Aorta (tissue), 5 donors: ENCODE data around the gene TNRC6A. TPM values are rescaled to one million over a fixed set of nuclear protein-coding genes. Genes with fewer than 3 reads are reported as not detected.

Experiments
- ATAC-seq: fragments of 200-7000 bp; cut with Tn5 transposase; one replicate; pipeline ENCODE4 v1.9.1; 2022; ENCODE audit warnings: moderate library complexity; ENCODE audit not compliant: low FRiP score
- DNase-seq, 2 donors: peaks; one replicate each; pipeline ENCODE4 v3.0.0-alpha.2; 2020
- H3K27ac ChIP-seq, 2 donors: one replicate each; pipeline ENCODE4 v1.5.1; 2013; ENCODE audit warnings: low read length in 2 of 2, mild to moderate bottlenecking in 2 of 2, moderate library complexity in 2 of 2, control low read depth in 1 of 2, inconsistent platforms in 1 of 2, low read depth in 1 of 2
- H3K27me3 ChIP-seq, 2 donors: one replicate each; pipeline ENCODE4 v1.6.1; 2013; ENCODE audit warnings: control low read depth in 1 of 2, low read length in 1 of 2, mild to moderate bottlenecking in 1 of 2, moderate library complexity in 1 of 2; ENCODE audit not compliant: insufficient read depth in 2 of 2, control insufficient read depth in 1 of 2
- H3K36me3 ChIP-seq, 2 donors: one replicate each; pipeline ENCODE4 v1.6.1; 2013; ENCODE audit warnings: control low read depth in 1 of 2, low read length in 1 of 2, mild to moderate bottlenecking in 1 of 2; ENCODE audit not compliant: insufficient read depth in 2 of 2, control insufficient read depth in 1 of 2
- H3K4me1 ChIP-seq, 2 donors: one replicate each; pipeline ENCODE4 v1.6.1; 2013; ENCODE audit warnings: low read length in 2 of 2, control low read depth in 1 of 2, mild to moderate bottlenecking in 1 of 2, moderate library complexity in 1 of 2; ENCODE audit not compliant: insufficient read depth in 2 of 2, control insufficient read depth in 1 of 2
- H3K4me3 ChIP-seq, 2 donors: one replicate each; pipeline ENCODE4 v1.5.1; 2013; ENCODE audit warnings: low read length in 2 of 2, control low read depth in 1 of 2, mild to moderate bottlenecking in 1 of 2
- H3K9me3 ChIP-seq: one replicate; pipeline ENCODE4 v1.6.1; 2013; ENCODE audit warnings: mild to moderate bottlenecking, low read length; ENCODE audit not compliant: control insufficient read depth
- WGBS, 2 donors: extraction: QIAGEN DNeasy Blood & Tissue Kit; methylation state at CpG; one replicate each; pipeline ENCODE4 v1.1.7; 2013; 5-methylcytosine and 5-hydroxymethylcytosine counted together
- intact Hi-C, 2 donors: fragments of 100-400 bp; cut with DNase I; formaldehyde crosslinking; loops; one replicate each; pipeline versions ENCODE4 v1.14.2 to v1.15.0; 2022
- polyA plus RNA-seq, 2 donors: library from polyadenylated mRNA; stranded (reverse); fragments of 200-250 nt; gene quantifications; one replicate each; pipeline ENCODE4 v1.2.3, GENCODE V29; 2013
- total RNA-seq, 2 donors: library from RNA; stranded (reverse); fragmentation: NEBNext Ultra II Directional; extraction: Animal tissue kit (Norgen Biotek cat#: 25700); gene quantifications; one replicate each; pipeline ENCODE4 v1.2.1, GENCODE V29; 2021
- donor health status: healthy with polysubstance abuse.
- donor health status: Bipolar disorder and iron deficiency.
- donor health status: DM: no; HTN: no; CAD: no.
- donor health status: DM: no; HTN: no; CAD: no.
- donor health status: DM: yes; HTN: yes; CAD: no.

TNRC6A gene
- total and polyA plus RNA-seq, 4 donors: 8.8 to 98.3 (median 52.3) TPM

DNA sequence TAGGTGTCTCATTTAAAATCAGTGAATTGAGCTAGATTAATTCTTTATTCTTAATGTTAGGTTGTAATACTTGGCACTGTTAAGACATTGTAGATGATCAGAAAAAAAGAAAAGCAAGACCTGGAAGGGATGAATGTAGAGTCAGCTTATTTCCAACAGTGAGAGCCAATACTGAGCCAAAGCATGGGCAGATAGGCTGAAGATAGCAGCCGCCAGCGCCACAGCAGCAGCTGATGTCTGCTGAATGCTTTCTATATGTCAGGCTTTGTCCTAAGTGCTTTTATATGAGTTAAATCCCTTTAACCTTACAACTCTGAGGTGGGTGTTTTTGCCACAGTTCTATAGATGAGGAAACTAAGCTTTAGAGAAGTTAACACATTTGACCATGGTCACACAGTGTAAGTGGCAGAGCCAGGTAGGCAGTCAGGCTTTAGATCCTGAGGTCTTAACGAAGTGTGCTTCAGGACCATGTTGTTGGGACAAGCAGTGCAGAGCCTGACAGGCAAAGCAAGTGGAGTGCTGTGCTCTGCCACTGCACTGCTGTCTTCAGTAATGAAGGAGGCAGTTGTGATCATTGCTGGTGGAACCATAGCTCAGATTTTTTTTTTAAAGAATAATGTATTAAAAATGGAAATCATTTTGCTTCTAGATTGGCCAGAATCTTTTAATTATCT lies 25.9 kb downstream of the TNRC6A start:
- Histone ChIP-seq H3K27ac (no peak overlapping the region), H3K9me3 (no peaks in the 10 kb centered on the region), H3K27me3 (no peaks in the 10 kb centered on the region), H3K4me3 (no peak overlapping the region), H3K4me1 (peaks cover 7 to 9% of the 10 kb centered on the region in 2 donors), H3K36me3 (no peaks in the 10 kb centered on the region)
- intact Hi-C loops: no loop called here
- ATAC-seq (no peak), DNase-seq (no peak)
- 61 to 67% methylated on average over 3 of the region's 3 CpGs for WGBS, 2 donors

DNA sequence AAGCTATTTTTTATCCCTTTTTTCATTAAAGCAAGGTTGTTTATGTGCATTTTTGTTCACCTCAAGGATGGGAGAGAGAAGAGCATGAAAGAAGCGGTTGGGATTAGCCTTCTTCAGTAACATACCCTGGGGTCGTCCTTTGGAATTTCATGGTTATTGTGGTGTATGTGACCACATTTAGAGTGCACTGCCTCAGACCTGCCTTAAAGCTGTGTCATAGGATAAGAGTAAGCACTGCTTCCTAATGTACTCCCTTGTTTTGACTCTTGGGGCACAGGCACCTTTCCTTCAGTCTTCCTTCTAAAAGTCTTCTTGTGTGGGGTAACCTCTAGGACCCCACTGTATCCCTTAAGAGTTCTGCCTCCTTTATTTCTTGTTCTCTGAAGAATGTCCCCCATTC lies 28.9 kb downstream of the TNRC6A start:
- Histone ChIP-seq H3K27ac (no peak overlapping the region), H3K36me3 (peaks cover 0 to 3% of the 10 kb centered on the region in 2 donors), H3K27me3 (no peaks in the 10 kb centered on the region), H3K9me3 (no peaks in the 10 kb centered on the region), H3K4me3 (no peak overlapping the region), H3K4me1 (peaks cover 7% of the 10 kb centered on the region in 2 donors)
- intact Hi-C loops: no loop called here
- DNase-seq (no peak), ATAC-seq (no peak)
- WGBS, 2 donors: 87% methylated on average over 2 of the region's 2 CpGs

DNA sequence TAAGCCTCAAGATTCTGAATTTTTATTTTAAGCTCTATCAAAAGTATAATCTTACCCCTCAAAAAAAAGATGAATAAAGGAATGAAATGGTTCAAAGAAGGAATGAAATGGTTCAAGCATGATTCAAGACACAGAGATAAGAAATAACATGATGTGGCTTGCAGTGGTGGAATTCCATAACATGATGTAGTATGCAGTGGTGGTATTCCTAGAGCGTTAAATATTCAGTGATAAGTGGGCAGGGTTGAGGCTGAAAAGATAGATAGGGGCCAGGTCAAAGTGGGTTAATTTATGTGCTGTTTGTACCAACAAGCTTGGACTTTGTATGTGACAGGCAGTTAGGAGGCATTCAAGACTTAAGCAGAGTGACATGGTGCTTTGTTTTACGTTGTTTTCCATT lies 29.6 kb downstream of the TNRC6A start:
- H3K36me3 ChIP-seq: peaks cover 0 to 3% of the 10 kb centered on the region in 2 donors
- intact Hi-C loops: no loop called here
- H3K4me1 ChIP-seq: peaks cover 7% of the 10 kb centered on the region in 2 donors
- H3K4me3 ChIP-seq: no peak overlapping the region
- no peak overlapping the region for H3K27ac ChIP-seq
- DNase-seq (no peak), ATAC-seq (no peak)
- no peaks in the 10 kb centered on the region for H3K9me3 ChIP-seq
- 83 to 93% methylated on average over 2 of the region's 2 CpGs for WGBS, 2 donors
- no peaks in the 10 kb centered on the region for H3K27me3 ChIP-seq

DNA sequence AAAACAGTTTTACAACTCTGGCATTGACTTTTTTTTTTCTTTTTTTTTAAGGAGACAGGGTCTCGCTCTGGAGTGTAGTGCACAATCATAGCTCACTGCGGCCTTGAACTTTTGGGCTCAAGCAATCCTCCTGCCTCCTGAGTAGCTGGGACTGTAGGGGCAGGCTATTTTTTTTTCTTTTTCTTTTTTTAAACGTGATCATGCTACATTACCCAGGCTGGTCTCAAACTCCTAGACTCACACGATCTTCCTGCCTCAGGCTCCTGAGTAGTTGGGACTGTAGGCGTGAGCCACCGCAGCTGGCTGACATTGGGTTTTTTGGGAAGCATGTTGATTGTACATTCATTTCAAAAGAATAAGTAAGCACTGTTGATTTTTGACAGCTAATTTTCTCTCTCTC lies 32.1 kb downstream of the TNRC6A start:
- Histone ChIP-seq H3K9me3 (no peaks in the 10 kb centered on the region), H3K4me1 (peaks cover 5% of the 10 kb centered on the region in 2 donors), H3K36me3 (peaks cover 0 to 3% of the 10 kb centered on the region in 2 donors), H3K27ac (peak overlapping the region in 1 of 2 donors; percentile 17), H3K4me3 (no peak overlapping the region), H3K27me3 (no peaks in the 10 kb centered on the region)
- no peak for ATAC-seq
- WGBS, 2 donors: 62 to 69% methylated on average over 6 of the region's 6 CpGs
- DNase-seq: no peak
- intact Hi-C loops: no loop called here

DNA sequence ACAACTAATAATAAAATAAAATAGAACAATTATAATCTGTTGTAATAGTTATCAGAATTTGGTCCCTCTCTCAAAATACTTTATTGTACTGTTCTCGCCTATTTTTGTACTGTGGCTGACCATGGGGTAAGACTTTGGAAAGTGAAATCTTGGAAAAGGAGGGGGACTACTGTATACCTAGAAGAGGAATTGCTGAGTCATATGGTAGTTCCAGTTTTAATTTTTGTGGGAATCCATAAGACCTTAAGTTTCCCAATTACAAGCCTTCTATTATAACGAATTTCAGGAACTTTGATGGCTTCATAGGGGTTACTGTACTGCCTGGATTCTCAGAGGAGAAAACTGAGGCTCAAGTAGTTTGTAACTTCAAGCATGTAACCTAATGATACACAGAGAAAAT lies 35.5 kb downstream of the TNRC6A start:
- Histone ChIP-seq H3K4me3 (no peak overlapping the region), H3K27ac (no peak overlapping the region), H3K4me1 (peaks cover 2 to 3% of the 10 kb centered on the region in 2 donors), H3K36me3 (peaks cover 0 to 3% of the 10 kb centered on the region in 2 donors), H3K9me3 (no peaks in the 10 kb centered on the region), H3K27me3 (no peaks in the 10 kb centered on the region)
- intact Hi-C loops: no loop called here
- WGBS, 2 donors: 86 to 91% methylated on average over 2 of the region's 2 CpGs
- DNase-seq: no peak
- no peak for ATAC-seq

DNA sequence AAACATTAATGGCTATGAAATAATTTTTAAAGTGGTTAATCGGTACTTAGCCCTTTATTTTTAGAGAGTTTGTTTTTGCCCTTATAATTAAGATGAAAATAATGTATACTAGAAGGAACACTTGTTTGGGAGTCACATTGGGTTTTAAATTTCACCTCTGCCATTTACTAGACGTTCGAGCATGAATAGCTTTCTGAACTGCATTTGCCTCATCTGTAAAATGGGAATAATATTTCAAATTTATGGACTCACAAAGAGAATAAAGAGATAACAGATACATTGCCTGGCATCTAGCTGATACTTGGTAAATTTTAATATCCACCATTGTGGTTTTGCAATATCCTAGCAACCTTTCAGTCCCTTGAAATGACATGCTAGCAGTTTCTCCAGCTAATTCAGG lies 36.6 kb downstream of the TNRC6A start:
- H3K36me3 ChIP-seq: peaks cover 0 to 3% of the 10 kb centered on the region in 2 donors
- no peaks in the 10 kb centered on the region for H3K9me3 ChIP-seq
- DNase-seq (no peak), ATAC-seq (no peak)
- no peak overlapping the region for H3K4me3 ChIP-seq
- no peaks in the 10 kb centered on the region for H3K27me3 ChIP-seq
- peaks cover 2 to 3% of the 10 kb centered on the region in 2 donors for H3K4me1 ChIP-seq
- no peak overlapping the region for H3K27ac ChIP-seq
- 97% methylated on average over 3 of the region's 3 CpGs for WGBS, 2 donors
- intact Hi-C loops: no loop called here

DNA sequence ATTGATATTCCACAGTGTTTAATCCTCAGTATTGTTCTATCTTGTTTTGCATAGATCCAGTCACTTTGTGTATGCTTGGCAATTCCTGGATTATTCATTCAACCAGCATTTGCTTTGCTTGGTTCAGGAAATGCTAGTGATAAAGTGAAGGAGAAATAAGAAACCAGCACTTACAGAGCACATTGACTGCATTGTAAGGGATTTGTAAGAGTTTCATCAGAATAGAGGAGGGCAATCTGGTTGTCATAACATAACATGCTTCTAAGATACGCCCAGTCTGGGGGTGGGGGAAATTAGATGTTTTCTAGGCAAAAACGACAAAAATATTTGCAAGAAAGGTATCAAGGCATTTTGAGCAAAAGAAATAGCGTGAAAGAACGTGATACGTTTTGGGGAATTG lies 40.4 kb downstream of the TNRC6A start:
- DNase-seq (no peak), ATAC-seq (no peak)
- H3K4me1 ChIP-seq: peaks cover under 1 to 2% of the 10 kb centered on the region in 2 donors
- no peak overlapping the region for H3K27ac ChIP-seq
- no peaks in the 10 kb centered on the region for H3K27me3 ChIP-seq
- no peaks in the 10 kb centered on the region for H3K9me3 ChIP-seq
- 75 to 77% methylated on average over 5 of the region's 5 CpGs for WGBS, 2 donors
- intact Hi-C loops: loop anchor here in 1 of 2 donors (10.0 kb wide), 1 partner anchor 105 kb away; no protein-coding TSS in a partner anchor
- H3K4me3 ChIP-seq: no peak overlapping the region
- no peaks in the 10 kb centered on the region for H3K36me3 ChIP-seq

DNA sequence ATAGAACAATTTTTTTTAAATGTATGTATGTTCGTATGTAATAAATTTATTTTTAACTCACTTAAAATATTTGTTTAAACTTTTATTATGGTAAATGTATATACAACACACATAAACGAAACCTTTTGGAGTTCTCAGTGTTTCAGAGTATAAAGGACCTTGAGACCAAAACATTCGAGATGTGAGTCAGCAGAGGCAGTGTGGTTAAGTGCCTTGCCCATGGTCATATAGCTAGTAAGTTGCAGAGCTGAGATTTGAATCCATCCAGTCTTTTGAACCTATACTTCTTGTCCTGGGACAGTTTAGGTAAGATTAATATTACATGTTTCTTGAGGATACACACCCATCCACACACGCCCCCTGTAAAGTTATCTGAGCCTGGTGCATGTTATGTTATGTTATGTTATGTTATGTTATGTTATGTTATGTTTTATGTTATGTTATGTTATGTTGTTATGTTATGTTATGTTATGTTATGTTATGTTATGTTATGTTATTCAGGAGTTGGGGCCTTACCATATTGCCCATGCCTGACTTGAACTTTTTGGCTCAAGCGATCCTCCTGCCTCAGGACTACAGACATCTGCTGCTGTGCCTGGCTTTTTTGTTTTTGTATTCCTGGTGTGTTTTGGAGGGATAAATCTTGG lies 41.8 kb downstream of the TNRC6A start:
- no peak for ATAC-seq
- H3K9me3 ChIP-seq: no peaks in the 10 kb centered on the region
- H3K4me3 ChIP-seq: no peak overlapping the region
- no peaks in the 10 kb centered on the region for H3K27me3 ChIP-seq
- WGBS, 2 donors: 75 to 77% methylated on average over 5 of the region's 5 CpGs
- intact Hi-C loops: loop anchor here in 1 of 2 donors (10.0 kb wide), 1 partner anchor 106 kb away; no protein-coding TSS in a partner anchor
- H3K4me1 ChIP-seq: peaks cover 2 to 6% of the 10 kb centered on the region in 2 donors
- H3K27ac ChIP-seq: no peak overlapping the region
- H3K36me3 ChIP-seq: no peaks in the 10 kb centered on the region
- no peak for DNase-seq

DNA sequence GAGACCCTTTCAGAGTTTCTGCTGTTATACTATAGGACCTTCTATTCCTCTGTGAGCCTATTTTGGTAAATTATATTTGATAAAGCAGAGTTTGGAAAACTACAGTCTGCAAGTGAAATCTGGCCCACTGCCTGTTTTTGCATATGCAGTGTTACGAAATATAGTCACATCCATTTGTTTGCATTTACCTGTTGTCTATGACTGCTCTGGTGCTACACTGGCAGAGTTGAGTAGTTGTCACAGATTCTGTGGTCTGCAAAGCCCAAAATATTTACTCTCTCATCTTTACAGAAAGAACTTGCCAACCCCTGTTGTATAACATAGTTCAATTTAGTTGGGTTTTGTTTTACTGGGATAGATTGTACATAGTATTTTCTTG lies 42.3 kb downstream of the TNRC6A start:
- no peak for ATAC-seq
- Histone ChIP-seq H3K4me1 (peaks cover 2 to 9% of the 10 kb centered on the region in 2 donors), H3K27ac (no peak overlapping the region)

More for the DNA sequence above, 42.3 kb downstream of the TNRC6A start:
- Histone ChIP-seq H3K36me3 (no peaks in the 10 kb centered on the region), H3K9me3 (no peaks in the 10 kb centered on the region), H3K27me3 (no peaks in the 10 kb centered on the region), H3K4me3 (no peak overlapping the region)
- WGBS, 2 donors: 31 to 36% methylated on average over 1 of the region's 1 CpG
- intact Hi-C loops: loop anchor here in 1 of 2 donors (10.0 kb wide), 1 partner anchor 107 kb away; no protein-coding TSS in a partner anchor
- DNase-seq: no peak
